Panc1 (cell line): ENCODE measurements around the gene TTC28.

Source experiments
- POLR2AphosphoS5 ChIP-seq: IDR thresholded peaks from 2 replicates; pipeline ENCODE4 v1.6.1; 2012; ENCODE audit warnings: mild to moderate bottlenecking, low read depth, low read length, moderate library complexity
- REST ChIP-seq, 2 experiments: IDR thresholded peaks; 2 replicates each; pipeline ENCODE4 v1.6.1; 2011 to 2012; ENCODE audit warnings: low read depth in 2 of 2, control low read depth in 1 of 2, low read length in 1 of 2, mild to moderate bottlenecking in 1 of 2, moderate library complexity in 1 of 2; ENCODE audit not compliant: insufficient read depth in 1 of 2
- SIN3A ChIP-seq: IDR thresholded peaks from 2 replicates; pipeline ENCODE4 v1.6.1; 2012; ENCODE audit warnings: low read depth, mild to moderate bottlenecking, low read length, moderate library complexity, borderline replicate concordance; ENCODE audit not compliant: insufficient read depth
- TCF7L2 ChIP-seq: IDR thresholded peaks from 2 replicates; pipeline ENCODE4 v1.6.1; 2011; ENCODE audit warnings: mild to moderate bottlenecking, low read depth, low read length, inconsistent platforms
- TF ChIP-seq, protein P1 (sequence below): fragments of 450-650 bp; IDR thresholded peaks from 2 replicates; pipeline ENCODE4 v1.5.1; 2017; ENCODE audit warnings: mild to moderate bottlenecking

- TF ChIP-seq, protein P1, sequence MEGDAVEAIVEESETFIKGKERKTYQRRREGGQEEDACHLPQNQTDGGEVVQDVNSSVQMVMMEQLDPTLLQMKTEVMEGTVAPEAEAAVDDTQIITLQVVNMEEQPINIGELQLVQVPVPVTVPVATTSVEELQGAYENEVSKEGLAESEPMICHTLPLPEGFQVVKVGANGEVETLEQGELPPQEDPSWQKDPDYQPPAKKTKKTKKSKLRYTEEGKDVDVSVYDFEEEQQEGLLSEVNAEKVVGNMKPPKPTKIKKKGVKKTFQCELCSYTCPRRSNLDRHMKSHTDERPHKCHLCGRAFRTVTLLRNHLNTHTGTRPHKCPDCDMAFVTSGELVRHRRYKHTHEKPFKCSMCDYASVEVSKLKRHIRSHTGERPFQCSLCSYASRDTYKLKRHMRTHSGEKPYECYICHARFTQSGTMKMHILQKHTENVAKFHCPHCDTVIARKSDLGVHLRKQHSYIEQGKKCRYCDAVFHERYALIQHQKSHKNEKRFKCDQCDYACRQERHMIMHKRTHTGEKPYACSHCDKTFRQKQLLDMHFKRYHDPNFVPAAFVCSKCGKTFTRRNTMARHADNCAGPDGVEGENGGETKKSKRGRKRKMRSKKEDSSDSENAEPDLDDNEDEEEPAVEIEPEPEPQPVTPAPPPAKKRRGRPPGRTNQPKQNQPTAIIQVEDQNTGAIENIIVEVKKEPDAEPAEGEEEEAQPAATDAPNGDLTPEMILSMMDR = no peak
- TF ChIP-seq TCF7L2 (no peak), REST (IDR thresholded peaks at IDR 0.05; ENCODE audit: insufficient read depth in 1 of 2, low read depth in 2 of 2, low read length in 1 of 2) (no peak), POLR2AphosphoS5 (no peak), SIN3A (no peak)
Observed at GRCh38 chr22:28628766-28629165, 50.9 kb downstream of the TTC28 start.
